MCF 10A (cell line): ENCODE data around the gene LRCH2. TPM values are rescaled to one million over a fixed set of nuclear protein-coding genes. Genes with fewer than 3 reads are reported as not detected.

ENCODE experiments used
- BruUV-seq: library from RNA; stranded (reverse); fragments of 400-500 nt; replicated peaks from 2 replicates; lab custom pipeline; 2021; lab: Mats Ljungman, UMichigan
- CTCF ChIA-PET: fragments of 300-600 bp; sonication (Branson Sonifier 250); formaldehyde crosslinking; extraction: SDS; loops from one replicate; lab custom pipeline; 2021; ENCODE audit warnings: antibody characterized with exemption, inconsistent platforms; lab: Yijun Ruan, JAX
- POLR2A ChIA-PET: fragments of 300-600, 350-650 bp; sonication (Branson Sonifier 250); formaldehyde crosslinking; extraction: SDS; loops from one replicate; lab custom pipeline; 2020; ENCODE audit warnings: antibody characterized with exemption, inconsistent platforms; lab: Yijun Ruan, JAX
- DNase-seq: peaks from one replicate; pipeline ENCODE4 v3.0.0-alpha.2; 2018; ENCODE audit not compliant: unreplicated experiment
- H3K27ac Mint-ChIP-seq: one replicate; pipeline ENCODE4 v1.8.0; 2022; ENCODE audit warnings: mild to moderate bottlenecking, low read depth, mixed read lengths; ENCODE audit not compliant: unreplicated experiment
- H3K27me3 Mint-ChIP-seq: one replicate; pipeline ENCODE4 v1.8.0; 2022; ENCODE audit warnings: mixed read lengths; ENCODE audit not compliant: insufficient read depth, unreplicated experiment
- H3K36me3 Mint-ChIP-seq: one replicate; pipeline ENCODE4 v1.8.0; 2022; ENCODE audit warnings: mild to moderate bottlenecking, moderate library complexity, mixed read lengths; ENCODE audit not compliant: insufficient read depth, unreplicated experiment
- H3K4me1 Mint-ChIP-seq: one replicate; pipeline ENCODE4 v1.8.0; 2022; ENCODE audit warnings: mixed read lengths; ENCODE audit not compliant: insufficient read depth, unreplicated experiment
- H3K4me3 Mint-ChIP-seq: one replicate; pipeline ENCODE4 v1.8.0; 2022; ENCODE audit warnings: mild to moderate bottlenecking, moderate library complexity, mixed read lengths; ENCODE audit not compliant: unreplicated experiment
- H3K9me3 Mint-ChIP-seq: one replicate; pipeline ENCODE4 v1.8.0; 2022; ENCODE audit warnings: mixed read lengths; ENCODE audit not compliant: unreplicated experiment
- intact Hi-C: fragments of 100-400 bp; cut with micrococcal nuclease; formaldehyde crosslinking; loops from 2 replicates; pipeline ENCODE4 v1.14.1; 2022
- total RNA-seq: library from RNA; stranded (reverse); gene quantifications from 2 replicates; pipeline ENCODE4 v1.2.3, GENCODE V29; 2022
- TF ChIP-seq, protein P1 (sequence below): fragments of 200-600 bp; IDR thresholded peaks from one replicate; pipeline ENCODE4 v1.8.0; 2022; ENCODE audit warnings: antibody characterized with exemption, mild to moderate bottlenecking; ENCODE audit not compliant: unreplicated experiment

Gene LRCH2
- total RNA-seq, 1 experiment from 2014 or later: 0.68 TPM

DNA sequence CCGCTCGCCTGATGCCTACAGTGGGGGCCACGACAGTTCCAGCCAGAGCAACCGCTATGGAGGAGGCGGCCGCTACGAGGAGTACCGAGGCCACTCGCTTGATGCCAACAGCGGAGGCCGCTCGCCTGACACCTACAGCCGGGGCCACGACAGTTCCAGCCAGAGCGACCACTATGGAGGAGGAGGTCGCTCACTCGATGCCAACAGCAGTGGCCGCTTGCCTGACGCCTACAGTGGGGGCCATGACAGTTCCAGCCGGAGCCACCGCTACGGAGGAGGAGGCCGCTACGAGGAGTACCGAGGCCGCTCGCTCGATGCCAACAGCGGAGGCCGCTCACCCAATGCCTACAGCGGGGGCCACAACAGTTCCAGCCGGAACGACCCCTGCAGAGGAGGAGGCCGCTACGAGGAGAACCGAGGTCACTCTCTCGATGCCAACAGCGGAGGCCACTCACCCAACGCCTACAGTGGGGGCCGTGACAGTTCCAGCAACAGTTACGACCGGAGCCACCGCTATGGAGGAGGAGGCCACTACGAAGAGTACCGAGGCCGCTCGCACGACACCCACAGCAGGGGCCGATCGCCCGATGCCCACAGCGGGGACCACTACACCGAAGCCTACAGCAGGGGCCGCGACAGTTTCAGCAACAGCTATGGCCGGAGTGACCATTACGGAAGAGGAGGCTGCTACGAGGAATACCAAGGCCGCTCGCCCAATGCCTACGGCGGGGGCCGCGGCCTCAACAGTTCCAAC lies 42.2 kb downstream of the LRCH2 start:
- Mint-ChIP-seq H3K4me1 (no peaks in the 10 kb centered on the region), H3K9me3 (peaks cover 9% of the 10 kb centered on the region), H3K27me3 (peaks cover 31% of the 10 kb centered on the region), H3K27ac (no peak overlapping the region), H3K36me3 (no peaks in the 10 kb centered on the region), H3K4me3 (no peak overlapping the region)
- intact Hi-C loops: no loop called here
- TF ChIP-seq, protein P1, sequence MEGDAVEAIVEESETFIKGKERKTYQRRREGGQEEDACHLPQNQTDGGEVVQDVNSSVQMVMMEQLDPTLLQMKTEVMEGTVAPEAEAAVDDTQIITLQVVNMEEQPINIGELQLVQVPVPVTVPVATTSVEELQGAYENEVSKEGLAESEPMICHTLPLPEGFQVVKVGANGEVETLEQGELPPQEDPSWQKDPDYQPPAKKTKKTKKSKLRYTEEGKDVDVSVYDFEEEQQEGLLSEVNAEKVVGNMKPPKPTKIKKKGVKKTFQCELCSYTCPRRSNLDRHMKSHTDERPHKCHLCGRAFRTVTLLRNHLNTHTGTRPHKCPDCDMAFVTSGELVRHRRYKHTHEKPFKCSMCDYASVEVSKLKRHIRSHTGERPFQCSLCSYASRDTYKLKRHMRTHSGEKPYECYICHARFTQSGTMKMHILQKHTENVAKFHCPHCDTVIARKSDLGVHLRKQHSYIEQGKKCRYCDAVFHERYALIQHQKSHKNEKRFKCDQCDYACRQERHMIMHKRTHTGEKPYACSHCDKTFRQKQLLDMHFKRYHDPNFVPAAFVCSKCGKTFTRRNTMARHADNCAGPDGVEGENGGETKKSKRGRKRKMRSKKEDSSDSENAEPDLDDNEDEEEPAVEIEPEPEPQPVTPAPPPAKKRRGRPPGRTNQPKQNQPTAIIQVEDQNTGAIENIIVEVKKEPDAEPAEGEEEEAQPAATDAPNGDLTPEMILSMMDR: no peak
- BruUV-seq: no TSS peak
- no peak for DNase-seq
- POLR2A ChIA-PET: no interaction called here
- CTCF ChIA-PET: no interaction called here

DNA sequence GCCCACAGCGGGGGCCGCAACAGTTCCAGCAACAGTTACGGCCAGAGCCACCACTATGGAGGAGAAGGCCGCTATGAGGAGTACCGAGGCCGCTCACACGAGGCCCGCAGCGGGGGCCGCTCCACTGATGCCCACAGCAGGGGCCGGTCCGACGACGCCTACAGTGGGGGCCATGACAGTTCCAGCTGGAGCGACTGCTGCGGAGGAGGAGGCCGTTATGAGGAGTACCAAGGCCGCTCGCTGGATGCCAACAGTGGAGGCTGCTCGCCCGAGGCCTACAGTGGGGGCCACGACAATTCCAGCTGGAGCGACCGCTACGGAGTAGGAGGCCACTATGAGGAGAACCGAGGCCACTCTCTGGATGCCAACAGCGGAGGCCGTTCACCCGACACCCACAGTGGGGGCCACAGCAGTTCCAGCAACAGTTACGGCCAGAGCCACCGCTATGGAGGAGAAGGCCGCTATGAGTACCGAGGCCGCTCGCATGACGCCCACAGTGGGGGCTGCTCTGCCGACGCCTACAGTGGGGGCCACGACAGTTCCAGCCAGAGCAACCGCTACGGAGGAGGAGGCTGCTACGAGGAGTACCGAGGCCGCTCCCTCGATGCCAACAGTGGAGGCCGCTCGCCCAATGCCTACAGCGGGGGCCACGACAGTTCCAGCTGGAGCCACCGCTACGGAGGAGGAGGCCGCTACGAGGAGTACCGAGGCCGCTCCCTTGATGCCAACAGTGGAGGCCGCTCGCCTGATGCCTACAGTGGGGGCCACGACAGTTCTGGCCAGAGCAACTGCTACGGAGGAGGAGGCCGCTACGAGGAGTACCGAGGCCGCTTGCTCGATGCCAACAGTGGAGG lies 43.0 kb downstream of the LRCH2 start:
- H3K27me3 Mint-ChIP-seq: peaks cover 25% of the 10 kb centered on the region
- TF ChIP-seq, protein P1: no peak

DNA sequence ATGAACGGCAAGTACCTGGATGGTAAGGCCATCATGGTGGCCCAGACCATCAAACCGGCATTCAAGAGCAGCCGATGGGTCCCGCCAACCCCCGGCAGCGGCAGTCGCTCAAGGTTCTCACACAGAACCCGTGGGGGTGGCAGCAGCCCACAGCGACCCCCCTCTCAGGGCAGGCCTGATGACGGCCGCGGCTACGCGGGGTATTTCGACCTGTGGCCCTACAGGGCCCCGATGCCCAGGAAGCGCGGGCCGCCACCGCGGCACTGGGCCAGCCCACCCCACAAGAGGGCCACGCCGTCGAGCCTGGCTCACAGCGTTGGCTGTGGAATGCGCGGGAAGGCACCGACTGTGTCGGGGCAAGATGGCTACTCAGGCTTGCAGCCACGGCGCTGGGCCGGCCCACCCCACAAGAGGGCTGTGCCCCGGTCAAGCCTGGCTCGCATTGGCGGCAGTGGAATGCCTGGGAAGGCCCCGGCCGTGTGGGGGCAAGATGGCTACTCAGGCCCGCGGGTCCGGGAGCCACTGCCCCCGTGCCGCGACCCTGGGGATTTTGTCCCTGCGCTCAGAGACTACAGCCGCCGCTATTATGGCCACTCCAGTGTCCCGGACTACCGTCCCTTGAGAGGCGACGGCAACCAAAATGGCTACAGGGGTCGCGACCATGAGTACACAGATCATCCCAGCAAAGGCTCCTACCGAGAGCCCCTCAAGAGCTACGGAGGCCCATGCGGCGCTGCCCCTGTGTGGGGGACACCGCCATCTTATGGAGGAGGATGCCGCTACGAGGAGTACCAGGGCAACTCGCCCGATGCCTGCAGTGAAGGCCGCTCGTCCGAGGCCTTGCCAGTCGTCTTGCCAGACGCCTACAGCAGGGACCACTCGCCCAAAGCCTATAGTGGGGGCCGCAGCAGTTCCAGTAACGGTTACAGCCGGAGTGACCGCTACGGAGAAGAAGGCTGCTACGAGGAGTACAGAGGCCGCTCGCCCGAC lies 44.0 kb downstream of the LRCH2 start:
- intact Hi-C loops: no loop called here
- TF ChIP-seq, protein P1: no peak
- Mint-ChIP-seq H3K4me3 (no peak overlapping the region), H3K27me3 (peaks cover 18% of the 10 kb centered on the region), H3K36me3 (no peaks in the 10 kb centered on the region), H3K9me3 (peaks cover 7% of the 10 kb centered on the region), H3K4me1 (no peaks in the 10 kb centered on the region), H3K27ac (no peak overlapping the region)
- BruUV-seq: no TSS peak
- ChIA-PET CTCF (no interaction called here), POLR2A (no interaction called here)
- no peak for DNase-seq

More for the DNA sequence above, 43.0 kb downstream of the LRCH2 start:
- Mint-ChIP-seq H3K4me3 (no peak overlapping the region), H3K4me1 (no peaks in the 10 kb centered on the region), H3K9me3 (peaks cover 7% of the 10 kb centered on the region), H3K36me3 (no peaks in the 10 kb centered on the region), H3K27ac (no peak overlapping the region)
- ChIA-PET POLR2A (no interaction called here), CTCF (no interaction called here)
- BruUV-seq: no TSS peak
- intact Hi-C loops: no loop called here
- DNase-seq: no peak
